Lower leg skin (tissue), 3 donors: ENCODE data around the gene NEO1.

ENCODE experiments used
- POLR2A ChIP-seq, 2 donors: fragments of 450-650 bp; IDR thresholded peaks; one replicate each; pipeline ENCODE4 v1.6.1; 2016 to 2017; ENCODE audit warnings: antibody characterized with exemption in 2 of 2, mild to moderate bottlenecking in 1 of 2, moderate library complexity in 1 of 2
- TF ChIP-seq, protein P1 (sequence below), 3 donors: fragments of 450-650 bp; IDR thresholded peaks; one replicate each; pipeline ENCODE4 v1.5.1; 2016; ENCODE audit warnings: antibody characterized with exemption in 3 of 3, mild to moderate bottlenecking in 3 of 3, moderate library complexity in 2 of 3

GRCh38 chr15:73150831-73151230 lies 98.6 kb downstream of the NEO1 start:
- TF ChIP-seq, protein P1, sequence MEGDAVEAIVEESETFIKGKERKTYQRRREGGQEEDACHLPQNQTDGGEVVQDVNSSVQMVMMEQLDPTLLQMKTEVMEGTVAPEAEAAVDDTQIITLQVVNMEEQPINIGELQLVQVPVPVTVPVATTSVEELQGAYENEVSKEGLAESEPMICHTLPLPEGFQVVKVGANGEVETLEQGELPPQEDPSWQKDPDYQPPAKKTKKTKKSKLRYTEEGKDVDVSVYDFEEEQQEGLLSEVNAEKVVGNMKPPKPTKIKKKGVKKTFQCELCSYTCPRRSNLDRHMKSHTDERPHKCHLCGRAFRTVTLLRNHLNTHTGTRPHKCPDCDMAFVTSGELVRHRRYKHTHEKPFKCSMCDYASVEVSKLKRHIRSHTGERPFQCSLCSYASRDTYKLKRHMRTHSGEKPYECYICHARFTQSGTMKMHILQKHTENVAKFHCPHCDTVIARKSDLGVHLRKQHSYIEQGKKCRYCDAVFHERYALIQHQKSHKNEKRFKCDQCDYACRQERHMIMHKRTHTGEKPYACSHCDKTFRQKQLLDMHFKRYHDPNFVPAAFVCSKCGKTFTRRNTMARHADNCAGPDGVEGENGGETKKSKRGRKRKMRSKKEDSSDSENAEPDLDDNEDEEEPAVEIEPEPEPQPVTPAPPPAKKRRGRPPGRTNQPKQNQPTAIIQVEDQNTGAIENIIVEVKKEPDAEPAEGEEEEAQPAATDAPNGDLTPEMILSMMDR (IDR thresholded peaks at IDR 0.05) = no peak
- no peak for TF ChIP-seq POLR2A (IDR thresholded peaks at IDR 0.05)
